Colonic mucosa (tissue), 4 donors: Measurements from ENCODE around the gene CALCR. TPM values are rescaled to one million over a fixed set of nuclear protein-coding genes. Genes with fewer than 3 reads are reported as not detected.
"Not testable (repeated sequence)": the region's sequence is repeated elsewhere in the genome, so short reads cannot be mapped to it uniquely, and the experiment has no call there.

Experiments
- DNase-seq: peaks from one replicate; pipeline ENCODE4 v3.0.0-alpha.2; 2020
- H3K27ac ChIP-seq: fragments of 200-600 bp; one replicate; pipeline ENCODE4 v1.8.0; 2021
- H3K27me3 ChIP-seq: fragments of 200-600 bp; one replicate; pipeline ENCODE4 v1.8.0; 2021
- H3K36me3 ChIP-seq: fragments of 200-600 bp; one replicate; pipeline ENCODE4 v1.8.0; 2021
- H3K4me1 ChIP-seq: fragments of 200-600 bp; one replicate; pipeline ENCODE4 v1.8.0; 2021; ENCODE audit warnings: mild to moderate bottlenecking
- H3K4me3 ChIP-seq: fragments of 200-600 bp; one replicate; pipeline ENCODE4 v1.8.0; 2021
- H3K9ac ChIP-seq, 2 donors: one replicate each; pipeline ENCODE4 v1.7.0; 2013; ENCODE audit warnings: control low read depth in 2 of 2, low read depth in 2 of 2, low read length in 2 of 2
- H3K9me3 ChIP-seq: fragments of 200-600 bp; one replicate; pipeline ENCODE4 v1.8.0; 2021
- CTCF ChIP-seq: fragments of 200-600 bp; IDR thresholded peaks from one replicate; pipeline ENCODE4 v1.8.0; 2022; ENCODE audit warnings: antibody characterized with exemption, mild to moderate bottlenecking
- intact Hi-C: fragments of 100-400 bp; cut with DNase I; formaldehyde crosslinking; loops from one replicate; pipeline ENCODE4 v1.14.1; 2022
- total RNA-seq, 2 donors: library from RNA; stranded (reverse); fragmentation: NEBNext Ultra II Directional in 1 of 2; extraction: Animal tissue kit (Norgen Biotek cat#: 25700) in 1 of 2; gene quantifications; one replicate each; pipeline ENCODE4 v1.2.1, GENCODE V29; 2021
- donor health status: healthy.
- donor health status: DM: no; HTN: no; CAD: no.
- donor health status: DM: no; HTN: no; CAD: no.

Gene CALCR
- total RNA-seq, 2 donors from 2014 or later = not detected

GRCh38 chr7:93503088-93503487 lies 71.4 kb downstream of the CALCR start:
- no peaks in the 10 kb centered on the region for H3K27me3 ChIP-seq
- no peak overlapping the region for H3K4me3 ChIP-seq
- no peak for TF ChIP-seq CTCF
- no peak overlapping the region for H3K9ac ChIP-seq
- DNase-seq = no peak
- intact Hi-C loops = no loop called here
- no peak overlapping the region for H3K27ac ChIP-seq
- no peaks in the 10 kb centered on the region for H3K4me1 ChIP-seq
- H3K36me3 ChIP-seq = no peaks in the 10 kb centered on the region
- no peaks in the 10 kb centered on the region for H3K9me3 ChIP-seq

GRCh38 chr7:93491860-93492259 lies 82.7 kb downstream of the CALCR start:
- H3K4me1 ChIP-seq, H3K9ac ChIP-seq, H3K4me3 ChIP-seq, H3K36me3 ChIP-seq, DNase-seq, H3K27me3 ChIP-seq, H3K9me3 ChIP-seq, H3K27ac ChIP-seq, intact Hi-C loops: not testable (repeated sequence)

GRCh38 chr7:93476491-93477344 lies 97.8 kb downstream of the CALCR start:
- H3K9me3 ChIP-seq = no peaks in the 10 kb centered on the region
- no peak for TF ChIP-seq CTCF
- no peak overlapping the region for H3K4me3 ChIP-seq
- H3K9ac ChIP-seq = no peak overlapping the region
- no peaks in the 10 kb centered on the region for H3K27me3 ChIP-seq
- no peaks in the 10 kb centered on the region for H3K36me3 ChIP-seq
- intact Hi-C loops = no loop called here
- no peak for DNase-seq
- H3K27ac ChIP-seq = no peak overlapping the region
- H3K4me1 ChIP-seq = no peaks in the 10 kb centered on the region

GRCh38 chr7:93475811-93476210 lies 98.7 kb downstream of the CALCR start:
- H3K9ac ChIP-seq = no peak overlapping the region
- no peaks in the 10 kb centered on the region for H3K4me1 ChIP-seq
- H3K9me3 ChIP-seq = no peaks in the 10 kb centered on the region
- H3K36me3 ChIP-seq = no peaks in the 10 kb centered on the region
- intact Hi-C loops = no loop called here
- H3K27me3 ChIP-seq = no peaks in the 10 kb centered on the region
- no peak for DNase-seq
- TF ChIP-seq CTCF = no peak
- H3K27ac ChIP-seq = no peak overlapping the region
- H3K4me3 ChIP-seq = no peak overlapping the region

- H3K27ac ChIP-seq = no peak overlapping the region
- DNase-seq = no peak
- no peaks in the 10 kb centered on the region for H3K27me3 ChIP-seq
- no peak overlapping the region for H3K9ac ChIP-seq
- no peak for TF ChIP-seq CTCF
- no peaks in the 10 kb centered on the region for H3K36me3 ChIP-seq
- intact Hi-C loops = no loop called here
- H3K4me3 ChIP-seq = no peak overlapping the region
- no peaks in the 10 kb centered on the region for H3K9me3 ChIP-seq
- no peaks in the 10 kb centered on the region for H3K4me1 ChIP-seq
These were observed 103.1 kb downstream of the CALCR start for GRCh38 chr7:93471456-93471855.

GRCh38 chr7:93463764-93464163 lies 110.8 kb downstream of the CALCR start:
- TF ChIP-seq CTCF = no peak
- H3K27ac ChIP-seq = no peak overlapping the region
- DNase-seq = no peak
- no peak overlapping the region for H3K9ac ChIP-seq
- H3K4me1 ChIP-seq = no peaks in the 10 kb centered on the region
- H3K27me3 ChIP-seq = no peaks in the 10 kb centered on the region
- intact Hi-C loops = no loop called here
- no peak overlapping the region for H3K4me3 ChIP-seq
- no peaks in the 10 kb centered on the region for H3K9me3 ChIP-seq
- H3K36me3 ChIP-seq = no peaks in the 10 kb centered on the region
